ENCODE measurements around the gene CRISPLD2. TPM values are rescaled to one million over a fixed set of nuclear protein-coding genes. Genes with fewer than 3 reads are reported as not detected.

The CRISPLD2 gene
- total RNA-seq, 4 donors from 2014 or later, result 54.9 to 109 (median 63.4) TPM

DNA sequence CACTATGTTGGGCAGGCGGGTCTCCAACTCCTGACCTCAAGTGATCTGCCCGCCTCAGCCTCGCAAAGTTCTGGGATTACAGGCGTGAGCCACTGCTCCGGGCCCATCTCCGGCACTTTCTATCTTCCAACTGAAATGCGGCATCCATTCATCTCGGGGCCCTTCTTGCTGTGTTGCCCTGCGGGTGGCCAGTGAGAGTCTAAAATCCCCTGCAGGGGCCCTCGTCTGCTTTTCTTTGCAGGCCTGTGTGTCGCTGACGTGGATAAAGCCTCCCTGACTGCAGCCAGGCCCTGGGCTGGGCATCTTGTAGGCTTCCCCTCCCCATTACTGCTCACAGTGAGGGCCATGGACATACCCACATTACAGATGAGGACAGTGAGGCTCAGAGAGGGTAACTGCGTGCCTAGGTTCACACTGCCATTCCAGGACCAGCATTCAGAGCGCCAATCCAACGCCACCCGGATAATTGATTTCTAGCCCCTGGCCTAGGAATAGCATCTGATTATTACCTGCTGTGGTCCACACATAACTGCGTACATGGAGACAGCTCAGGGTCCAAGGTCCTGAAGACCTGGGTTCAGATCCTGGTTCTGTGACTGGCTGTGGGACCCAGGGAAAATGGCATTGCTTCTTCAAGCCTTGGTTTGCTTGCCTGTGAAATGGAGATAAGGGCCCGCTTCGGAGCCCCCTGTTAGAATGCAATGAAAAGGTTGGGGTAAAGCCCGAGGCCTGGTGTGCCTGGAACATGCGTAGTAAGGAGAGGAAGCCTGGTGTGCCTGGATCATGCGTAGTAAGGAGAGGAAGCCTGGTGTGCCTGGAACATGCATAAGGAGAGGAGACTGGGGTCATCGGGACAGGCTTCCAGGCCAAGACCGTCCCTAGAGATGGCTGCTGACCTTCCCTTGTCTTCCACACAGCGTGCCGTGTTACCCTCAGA lies 25.0 kb downstream of the CRISPLD2 start:
- H3K4me1 ChIP-seq, result peaks cover 30% of the 10 kb centered on the region
- H3K36me3 ChIP-seq, result peaks cover 41% of the 10 kb centered on the region

DNA sequence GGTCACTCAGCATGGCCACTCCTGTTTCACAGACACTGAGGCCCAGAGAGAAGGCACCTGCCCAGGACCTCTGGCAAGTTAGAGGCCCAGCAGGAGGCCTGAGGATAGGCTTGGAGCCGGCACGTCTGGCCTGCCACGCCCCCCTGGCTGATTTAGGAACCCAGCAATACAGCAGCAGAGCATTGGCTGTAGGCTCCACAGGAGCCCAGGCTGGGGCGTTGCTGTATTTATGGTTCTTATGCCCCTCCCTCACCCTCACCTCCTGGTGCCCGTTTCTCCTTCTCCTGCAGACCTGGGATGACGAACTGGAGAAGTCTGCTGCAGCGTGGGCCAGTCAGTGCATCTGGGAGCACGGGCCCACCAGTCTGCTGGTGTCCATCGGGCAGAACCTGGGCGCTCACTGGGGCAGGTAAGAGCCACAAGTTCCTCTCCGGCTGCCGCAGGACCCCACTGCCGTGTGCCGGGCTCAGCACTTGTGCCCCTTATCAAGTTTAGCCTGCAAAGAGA lies 25.8 kb downstream of the CRISPLD2 start:
- Histone ChIP-seq H3K36me3 (peaks cover 39% of the 10 kb centered on the region), H3K27me3 (no peaks in the 10 kb centered on the region), H3K4me3 (no peak overlapping the region), H3K4me1 (peaks cover 30% of the 10 kb centered on the region), H3K9me3 (no peaks in the 10 kb centered on the region), H3K27ac (no peak overlapping the region)
- no CpG with 5 or more reads among the region's 14 CpGs for WGBS
- TF ChIP-seq POLR2AphosphoS5 (IDR thresholded peaks at IDR 0.05) (no peak), CTCF (IDR thresholded peaks at IDR 0.05) (no peak)
- DNase-seq (ENCODE audit: low spot score in 2 of 2), result no peak

More for the DNA sequence above, 25.0 kb downstream of the CRISPLD2 start:
- no peak for TF ChIP-seq POLR2A (IDR thresholded peaks at IDR 0.05)
- WGBS, result 85% methylated on average over 25 of the region's 26 CpGs
- no peak overlapping the region for H3K4me3 ChIP-seq
- no peak for DNase-seq (ENCODE audit: low spot score in 2 of 2)
- peaks cover 3% of the 10 kb centered on the region for H3K27me3 ChIP-seq
- no peak overlapping the region for H3K27ac ChIP-seq
- H3K9me3 ChIP-seq, result no peaks in the 10 kb centered on the region

DNA sequence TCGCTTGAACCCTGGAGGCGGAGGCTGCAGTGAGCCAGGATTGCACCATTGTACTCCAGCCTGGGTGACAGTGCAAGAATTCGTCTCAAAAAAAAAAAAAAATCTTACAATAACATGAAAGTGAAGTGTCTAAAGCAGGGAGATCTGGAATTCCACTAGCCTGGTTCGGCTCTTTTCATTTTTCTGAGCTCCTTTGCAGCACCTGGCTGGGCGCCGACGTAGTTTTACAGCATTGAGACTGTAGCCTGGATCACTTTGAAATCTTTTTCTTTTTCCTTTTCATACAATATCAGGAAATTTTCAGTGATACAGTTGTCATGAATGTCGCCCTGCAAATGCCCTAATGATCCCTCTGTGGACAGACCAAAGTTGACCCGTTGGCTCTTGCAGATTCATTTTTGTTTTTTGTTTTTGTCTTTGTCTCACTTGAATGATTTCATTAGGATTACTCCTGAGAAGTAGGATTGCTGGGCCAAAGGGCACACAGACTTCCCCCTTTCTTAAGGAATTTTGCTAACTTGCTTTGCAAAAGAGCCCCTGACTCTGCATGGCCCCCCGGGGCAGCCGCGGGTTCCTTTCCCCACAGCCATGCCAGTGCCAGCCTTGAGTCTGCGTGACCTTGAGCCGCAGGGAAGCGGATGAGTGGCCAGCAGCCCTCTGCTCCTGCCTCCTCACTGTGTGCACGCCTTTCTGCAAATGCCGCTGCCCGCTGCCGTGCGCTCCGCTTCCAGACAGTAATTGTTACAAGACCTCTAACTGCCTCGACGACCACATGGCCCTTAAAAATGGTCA lies 28.0 kb downstream of the CRISPLD2 start:
- no peak for DNase-seq (ENCODE audit: low spot score in 2 of 2)
- Histone ChIP-seq H3K9me3 (no peaks in the 10 kb centered on the region), H3K4me1 (peaks cover 15% of the 10 kb centered on the region), H3K36me3 (peaks cover 52% of the 10 kb centered on the region), H3K27me3 (no peaks in the 10 kb centered on the region), H3K27ac (no peak overlapping the region), H3K4me3 (no peak overlapping the region)
- 82% methylated on average over 23 of the region's 23 CpGs for WGBS
- no peak for TF ChIP-seq POLR2AphosphoS5 (IDR thresholded peaks at IDR 0.05)
- TF ChIP-seq EP300 (IDR thresholded peaks at IDR 0.05), result no peak
- no peak for TF ChIP-seq POLR2A (IDR thresholded peaks at IDR 0.05)
- no peak for TF ChIP-seq CTCF (IDR thresholded peaks at IDR 0.05)

DNA sequence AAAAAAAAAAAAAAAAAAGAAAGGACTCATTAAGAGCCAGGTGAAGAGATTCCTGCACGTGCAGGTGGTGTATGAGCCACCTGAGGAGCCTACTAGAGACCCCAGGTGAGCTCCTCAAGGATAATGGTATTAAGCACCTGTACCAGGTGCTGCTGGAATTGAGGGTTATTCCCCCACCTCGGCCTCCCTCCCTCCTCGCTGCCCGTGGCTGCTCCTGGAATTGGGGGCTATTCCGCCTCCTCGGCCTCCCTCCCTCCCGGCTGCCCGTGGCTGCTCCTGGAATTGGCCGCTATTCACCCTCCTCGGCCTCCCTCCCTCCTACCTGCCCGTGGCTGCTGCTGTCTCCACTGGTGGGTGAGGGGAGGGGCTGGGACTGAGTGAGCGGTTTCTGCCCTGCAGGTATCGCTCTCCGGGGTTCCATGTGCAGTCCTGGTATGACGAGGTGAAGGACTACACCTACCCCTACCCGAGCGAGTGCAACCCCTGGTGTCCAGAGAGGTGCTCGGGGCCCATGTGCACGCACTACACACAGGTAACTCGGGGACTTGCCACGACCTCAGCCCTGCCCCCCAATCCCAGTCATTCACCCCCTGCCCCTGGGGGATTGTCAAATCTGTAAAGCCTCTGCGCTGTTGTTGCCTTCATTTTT lies 29.3 kb downstream of the CRISPLD2 start:
- WGBS, result 83% methylated on average over 22 of the region's 22 CpGs
- H3K36me3 ChIP-seq, result peaks cover 62% of the 10 kb centered on the region
- no peak overlapping the region for H3K27ac ChIP-seq

More for the DNA sequence above, 29.3 kb downstream of the CRISPLD2 start:
- H3K4me1 ChIP-seq, result peaks cover 2% of the 10 kb centered on the region
- TF ChIP-seq CTCF (IDR thresholded peaks at IDR 0.05) (no peak), EP300 (IDR thresholded peaks at IDR 0.05) (no peak), POLR2A (IDR thresholded peaks at IDR 0.05) (no peak), POLR2AphosphoS5 (IDR thresholded peaks at IDR 0.05) (no peak)
- DNase-seq (ENCODE audit: low spot score in 2 of 2), result no peak
- H3K27me3 ChIP-seq, result no peaks in the 10 kb centered on the region
- H3K9me3 ChIP-seq, result no peaks in the 10 kb centered on the region
- no peak overlapping the region for H3K4me3 ChIP-seq

Data from suprapubic skin (tissue), 4 donors.